Cardiac fibroblast (primary cell): ENCODE results near the gene CCDC136.

Experiments used
- DNase-seq, 2 donors: peaks; one replicate each; pipeline versions ENCODE4 v3.0.0 to v3.0.0-alpha.2; 2010; ENCODE audit warnings: low read depth in 2 of 2
- H3K4me3 ChIP-seq, 2 donors: replicated peaks in 1 of 2; 1 replicate in 1 of 2; 2 replicates in 1 of 2; pipeline ENCODE4 v1.5.1; 2011; ENCODE audit warnings: low read depth in 2 of 2, low read length in 2 of 2, mild to moderate bottlenecking in 2 of 2, moderate library complexity in 1 of 2
- TF ChIP-seq, protein P1 (sequence below): IDR thresholded peaks from one replicate; pipeline ENCODE4 v1.5.1; 2011; ENCODE audit warnings: low read depth, mild to moderate bottlenecking, low read length, inconsistent platforms

CCDC136 gene

GRCh38 chr7:128775744-128776474 lies 15.9 kb upstream of the CCDC136 start, which contains the start of gene OPN1SW:
Gene OPN1SW, minus strand, starts transcription at chr7:128775794. Its CDS starts 13 bp downstream, at chr7:128775781.
- DNase-seq = no peak
- no peak within 1 kb of the TSS for H3K4me3 ChIP-seq
- TF ChIP-seq, protein P1, sequence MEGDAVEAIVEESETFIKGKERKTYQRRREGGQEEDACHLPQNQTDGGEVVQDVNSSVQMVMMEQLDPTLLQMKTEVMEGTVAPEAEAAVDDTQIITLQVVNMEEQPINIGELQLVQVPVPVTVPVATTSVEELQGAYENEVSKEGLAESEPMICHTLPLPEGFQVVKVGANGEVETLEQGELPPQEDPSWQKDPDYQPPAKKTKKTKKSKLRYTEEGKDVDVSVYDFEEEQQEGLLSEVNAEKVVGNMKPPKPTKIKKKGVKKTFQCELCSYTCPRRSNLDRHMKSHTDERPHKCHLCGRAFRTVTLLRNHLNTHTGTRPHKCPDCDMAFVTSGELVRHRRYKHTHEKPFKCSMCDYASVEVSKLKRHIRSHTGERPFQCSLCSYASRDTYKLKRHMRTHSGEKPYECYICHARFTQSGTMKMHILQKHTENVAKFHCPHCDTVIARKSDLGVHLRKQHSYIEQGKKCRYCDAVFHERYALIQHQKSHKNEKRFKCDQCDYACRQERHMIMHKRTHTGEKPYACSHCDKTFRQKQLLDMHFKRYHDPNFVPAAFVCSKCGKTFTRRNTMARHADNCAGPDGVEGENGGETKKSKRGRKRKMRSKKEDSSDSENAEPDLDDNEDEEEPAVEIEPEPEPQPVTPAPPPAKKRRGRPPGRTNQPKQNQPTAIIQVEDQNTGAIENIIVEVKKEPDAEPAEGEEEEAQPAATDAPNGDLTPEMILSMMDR = no peak

GRCh38 chr7:128777156-128778123 lies 14.3 kb upstream of the CCDC136 start:
- TF ChIP-seq, protein P1 = no peak
- peak; percentile 30 to 70 for DNase-seq
- no peak overlapping the region for H3K4me3 ChIP-seq

GRCh38 chr7:128778946-128779345 lies 12.8 kb upstream of the CCDC136 start:
- DNase-seq = no peak
- H3K4me3 ChIP-seq = no peak overlapping the region
- TF ChIP-seq, protein P1 = no peak

- TF ChIP-seq, protein P1 = no peak
- DNase-seq = peak; percentile 70 to 73
- no peak overlapping the region for H3K4me3 ChIP-seq
These were observed 10.6 kb upstream of the CCDC136 start for GRCh38 chr7:128781126-128781525.

DNA sequence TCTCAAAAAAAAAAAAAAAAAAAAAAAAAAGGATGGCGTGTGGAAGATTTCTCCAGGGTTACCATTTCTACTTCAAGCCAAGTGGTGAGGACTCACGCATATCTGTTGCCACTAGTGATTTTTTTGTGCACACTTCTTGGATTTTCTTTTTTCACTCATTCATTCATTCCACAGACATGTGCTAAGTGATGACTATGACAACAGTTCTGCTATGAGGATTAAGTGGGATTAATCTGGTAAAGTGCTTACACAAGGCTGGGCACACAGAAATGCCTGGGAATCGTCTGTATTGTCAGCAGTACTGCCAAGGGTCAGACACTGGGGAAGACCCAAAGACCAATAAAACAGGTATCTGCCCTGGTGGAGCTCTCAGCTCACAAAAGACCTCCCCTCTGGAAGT lies 9.9 kb upstream of the CCDC136 start:
- H3K4me3 ChIP-seq = no peak overlapping the region
- DNase-seq = no peak
- TF ChIP-seq, protein P1 = no peak

DNA sequence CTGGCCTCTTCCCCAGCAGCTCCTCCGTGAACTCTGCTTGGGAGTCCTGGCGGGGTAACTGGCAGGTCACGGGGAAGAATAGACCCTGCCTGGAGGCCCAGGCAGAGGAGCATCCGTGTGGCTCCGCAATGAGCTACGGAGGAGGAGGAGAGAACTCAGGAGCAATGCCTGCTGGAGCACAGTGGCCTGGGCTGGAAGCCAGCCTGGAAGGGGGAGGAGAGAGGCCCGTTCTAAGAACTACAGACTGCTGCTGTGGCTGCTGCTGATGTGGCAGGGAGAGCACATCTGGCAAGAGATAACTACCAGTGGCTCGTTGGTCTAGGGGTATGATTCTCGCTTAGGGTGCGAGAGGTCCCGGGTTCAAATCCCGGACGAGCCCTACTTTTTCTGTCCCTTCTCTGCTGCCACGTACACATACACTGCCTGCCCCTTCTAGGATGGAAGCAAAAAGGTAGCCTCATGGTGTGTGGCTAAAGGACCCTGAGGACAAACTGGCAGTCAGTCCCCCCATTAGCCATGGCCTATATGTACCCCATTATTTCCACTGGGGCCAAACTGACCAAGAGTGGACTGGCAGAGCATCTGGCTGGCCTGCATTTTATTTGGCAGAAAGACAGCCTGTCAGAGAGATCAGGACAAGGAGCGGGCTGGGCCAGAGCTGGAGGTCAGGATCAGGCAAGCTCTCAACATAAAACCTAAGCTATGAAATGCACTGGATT lies 8.5 kb upstream of the CCDC136 start:
- TF ChIP-seq, protein P1 = no peak
- DNase-seq = peak; percentile 93 to 95
- peak overlapping the region in 1 of 2 donors; percentile 9 for H3K4me3 ChIP-seq
